Endometrial microvascular endothelial cells (primary cell): ENCODE measurements around the gene GNPAT. TPM values are rescaled to one million over a fixed set of nuclear protein-coding genes. Genes with fewer than 3 reads are reported as not detected.
"Not testable (repeated sequence)": the region's sequence is repeated elsewhere in the genome, so short reads cannot be mapped to it uniquely, and the experiment has no call there.

ENCODE experiments used
- in situ Hi-C: cut with HindIII; loops from 2 replicates; pipeline ENCODE4 v1.10.0; 2017; ENCODE audit warnings: low sequenced_read_pairs, low pct_unique_long_range_greater_than_20kb; ENCODE audit errors: inconsistent ontology term
- total RNA-seq: library from RNA; depleted of rRNA; stranded (reverse); fragments of >200 nt; gene quantifications from one replicate; pipeline ENCODE4 v1.2.3, GENCODE V29; 2015; ENCODE audit errors: inconsistent ontology term

The GNPAT gene
- total RNA-seq, 1 donor from 2014 or later, result 64.5 TPM

GRCh38 chr1:231211005-231211857 lies 29.8 kb upstream of the GNPAT start:
- in situ Hi-C loops, result no loop called here

- in situ Hi-C loops, result not testable (repeated sequence)
Measured at GRCh38 chr1:231212301-231212700, 28.7 kb upstream of the GNPAT start.

- in situ Hi-C loops, result no loop called here
Measured at GRCh38 chr1:231213831-231214573, 27.0 kb upstream of the GNPAT start.

GRCh38 chr1:231214918-231215680 lies 25.9 kb upstream of the GNPAT start:
- in situ Hi-C loops, result no loop called here

GRCh38 chr1:231215681-231216385 lies 25.2 kb upstream of the GNPAT start:
- in situ Hi-C loops, result no loop called here

GRCh38 chr1:231216498-231216897 lies 24.5 kb upstream of the GNPAT start:
- in situ Hi-C loops, result no loop called here

- in situ Hi-C loops, result no loop called here
Measured at GRCh38 chr1:231217056-231217455, 24.0 kb upstream of the GNPAT start.

GRCh38 chr1:231218078-231218477 lies 22.9 kb upstream of the GNPAT start:
- in situ Hi-C loops, result no loop called here

- in situ Hi-C loops, result no loop called here
Measured at GRCh38 chr1:231219422-231220401, 21.3 kb upstream of the GNPAT start.

GRCh38 chr1:231220801-231221200 lies 20.2 kb upstream of the GNPAT start:
- in situ Hi-C loops, result no loop called here

GRCh38 chr1:231226156-231226555 lies 14.9 kb upstream of the GNPAT start:
- in situ Hi-C loops, result no loop called here

GRCh38 chr1:231231511-231231910 lies 9.5 kb upstream of the GNPAT start:
- in situ Hi-C loops, result no loop called here

GRCh38 chr1:231232870-231233734 lies 7.9 kb upstream of the GNPAT start:
- in situ Hi-C loops, result no loop called here

GRCh38 chr1:231233735-231234417 lies 7.1 kb upstream of the GNPAT start:
- in situ Hi-C loops, result no loop called here

GRCh38 chr1:231234506-231234905 lies 6.5 kb upstream of the GNPAT start:
- in situ Hi-C loops, result no loop called here

GRCh38 chr1:231235526-231236207 lies 5.3 kb upstream of the GNPAT start:
- in situ Hi-C loops, result no loop called here
